ENCODE measurements around the gene DCPS.
A peak's percentile ranks its signal among the peaks of the same experiment; 100 is the strongest.

Gene DCPS

DNA sequence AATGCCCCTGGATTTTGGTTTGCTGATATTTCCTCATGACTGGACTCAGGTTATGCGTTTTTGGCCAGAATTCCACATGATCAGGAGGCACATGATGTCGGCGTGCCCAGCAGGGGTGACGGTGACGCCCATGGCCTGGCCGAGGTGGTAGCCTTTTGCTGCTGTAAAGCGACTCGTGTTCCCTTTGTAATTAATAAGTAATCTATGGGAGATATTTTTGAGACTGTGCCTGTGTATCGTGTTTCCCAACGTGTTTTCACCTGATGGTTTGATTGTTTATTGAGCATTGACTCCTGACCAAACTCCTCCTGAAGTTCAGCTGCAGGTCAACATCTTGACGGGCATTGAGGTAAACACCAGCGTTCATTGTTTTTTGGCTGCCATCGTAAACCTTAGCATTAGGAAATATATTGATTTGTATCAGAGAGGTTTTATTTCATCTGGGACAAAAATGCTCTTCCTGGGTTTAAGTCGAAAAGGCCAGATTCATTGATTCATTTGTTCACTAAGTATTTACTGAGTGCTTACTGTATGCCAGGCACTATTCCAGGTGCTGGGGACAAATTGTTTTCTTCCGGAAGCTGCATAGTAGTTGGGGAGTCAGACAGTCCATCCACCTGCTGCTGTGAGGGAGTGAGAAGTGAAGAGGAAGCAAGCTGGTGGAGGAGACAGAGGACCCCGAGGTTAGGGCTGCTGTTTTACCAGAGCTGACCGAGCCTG lies 23.6 kb downstream of the DCPS start:
- FAIRE-seq: no peak
- no peak for DNase-seq (ENCODE audit: low spot score)

- FAIRE-seq (no peak), DNase-seq (ENCODE audit: low spot score) (no peak)
Measured at GRCh38 chr11:126328001-126328390, 24.1 kb downstream of the DCPS start.

DNA sequence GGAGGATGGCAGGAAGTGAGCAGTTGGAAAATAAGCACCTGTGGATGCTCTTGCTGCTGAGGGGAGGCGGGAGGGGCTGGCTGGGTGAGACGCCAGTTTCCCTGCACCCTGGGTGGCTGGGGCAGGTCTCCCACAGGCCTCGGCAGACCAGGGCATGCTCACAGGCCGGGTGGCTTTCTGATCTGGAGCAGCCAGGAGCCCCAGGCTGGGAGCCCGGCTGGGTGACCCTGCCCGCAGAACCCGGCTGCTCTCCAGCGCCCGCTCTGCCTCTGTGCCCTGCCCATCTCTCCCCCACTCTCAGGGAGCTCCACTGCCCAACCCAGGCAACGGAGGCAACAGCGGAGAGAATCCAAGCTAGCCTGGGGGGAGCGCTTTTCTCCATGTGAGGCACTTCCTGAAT lies 24.6 kb downstream of the DCPS start:
- DNase-seq (ENCODE audit: low spot score) (no peak), FAIRE-seq (no peak)

DNA sequence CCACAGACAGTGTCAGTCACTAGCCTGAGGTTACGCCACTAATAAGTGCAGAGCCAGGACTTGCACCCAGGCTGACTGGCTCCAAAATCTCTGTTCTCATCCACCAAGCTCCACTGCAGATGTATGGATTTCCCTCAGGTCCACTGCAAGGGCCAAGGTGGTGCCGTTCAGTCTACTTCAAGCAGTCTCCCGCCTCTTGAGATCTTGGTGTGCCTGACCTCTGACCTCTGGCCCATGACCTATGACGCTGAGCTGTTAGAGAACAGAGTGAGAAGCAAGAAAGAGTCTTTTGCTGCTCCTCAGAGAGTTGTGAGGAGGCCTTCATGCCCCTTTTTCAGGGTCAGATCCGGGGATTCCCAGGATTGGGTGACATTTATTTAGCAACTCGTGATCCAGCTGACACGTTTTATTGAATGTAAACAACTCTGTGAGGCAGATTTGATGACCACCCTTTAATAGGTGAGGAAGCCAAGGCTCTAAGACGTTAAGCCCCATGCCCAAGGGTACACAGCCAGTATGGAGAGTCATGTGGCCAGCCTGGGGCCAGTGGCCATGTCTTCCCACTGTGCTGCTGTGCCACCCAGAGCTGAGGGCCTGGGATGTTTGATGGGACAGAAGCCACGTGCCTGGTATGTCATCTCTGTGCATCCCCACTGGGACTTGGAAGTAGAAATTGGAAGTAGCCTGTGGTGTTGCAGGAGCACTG lies 25.2 kb downstream of the DCPS start:
- FAIRE-seq (no peak), DNase-seq (ENCODE audit: low spot score) (no peak)

DNA sequence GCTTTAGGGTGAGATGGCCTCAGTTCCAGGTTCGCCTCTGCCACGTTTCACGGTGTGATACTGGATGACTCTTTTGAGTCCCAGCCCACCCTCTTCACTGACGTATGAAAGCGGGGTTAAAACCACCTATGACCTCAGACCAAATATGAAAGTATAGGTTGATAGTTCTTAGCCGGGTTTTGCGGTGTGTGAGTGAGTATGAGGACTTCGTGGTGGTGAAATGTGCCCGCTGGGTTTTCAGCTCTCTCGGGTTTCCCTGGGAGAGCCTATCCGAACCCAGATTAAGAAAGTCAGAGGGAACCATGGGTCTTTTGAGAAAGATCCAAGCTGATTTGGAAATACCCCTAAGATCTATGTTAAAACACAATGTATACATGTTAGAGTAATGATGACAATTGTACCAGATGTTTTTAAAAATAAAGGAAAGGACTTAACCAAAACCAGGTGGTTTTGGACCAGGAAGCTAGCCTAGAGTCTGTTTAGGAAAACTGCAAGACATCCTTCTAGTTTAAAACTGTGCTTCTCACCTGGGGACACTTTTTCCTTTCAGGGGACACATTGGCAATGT lies 25.9 kb downstream of the DCPS start:
- DNase-seq (ENCODE audit: low spot score) (no peak), FAIRE-seq (no peak)

GRCh38 chr11:126331286-126331685 lies 27.4 kb downstream of the DCPS start:
- FAIRE-seq: no peak
- DNase-seq (ENCODE audit: low spot score): no peak

DNA sequence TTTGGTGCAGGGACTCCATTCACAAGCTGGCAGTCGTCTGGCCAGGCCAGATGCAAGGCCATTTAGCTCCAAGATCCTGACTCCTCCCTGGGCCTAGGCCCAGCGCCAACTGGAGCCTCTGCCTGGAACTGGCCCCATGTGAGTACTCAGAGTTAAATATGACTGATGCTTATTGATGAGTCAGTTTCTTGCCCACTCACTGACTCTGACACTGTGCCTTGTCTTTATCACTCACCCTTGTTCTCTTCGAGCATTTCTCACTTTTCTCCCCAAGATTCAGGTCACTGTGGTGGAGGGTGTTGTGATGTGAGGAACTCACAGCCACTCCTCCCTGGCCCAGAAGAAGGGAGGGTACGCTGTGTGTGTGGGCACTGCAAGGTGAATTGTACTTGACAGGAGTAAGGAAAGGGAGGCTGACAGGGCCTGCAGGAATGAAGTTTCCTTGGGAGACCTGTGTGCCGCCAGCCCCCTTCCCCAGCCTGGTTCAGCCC lies 28.4 kb downstream of the DCPS start:
- DNase-seq (ENCODE audit: low spot score) (peak; percentile 71), FAIRE-seq (peak; percentile 77)

GRCh38 chr11:126333142-126333541 lies 29.3 kb downstream of the DCPS start:
- DNase-seq (ENCODE audit: low spot score) (no peak), FAIRE-seq (no peak)

- FAIRE-seq (no peak), DNase-seq (ENCODE audit: low spot score) (peak; percentile 21)
Measured at GRCh38 chr11:126334659-126335462, 31.0 kb downstream of the DCPS start.

DNA sequence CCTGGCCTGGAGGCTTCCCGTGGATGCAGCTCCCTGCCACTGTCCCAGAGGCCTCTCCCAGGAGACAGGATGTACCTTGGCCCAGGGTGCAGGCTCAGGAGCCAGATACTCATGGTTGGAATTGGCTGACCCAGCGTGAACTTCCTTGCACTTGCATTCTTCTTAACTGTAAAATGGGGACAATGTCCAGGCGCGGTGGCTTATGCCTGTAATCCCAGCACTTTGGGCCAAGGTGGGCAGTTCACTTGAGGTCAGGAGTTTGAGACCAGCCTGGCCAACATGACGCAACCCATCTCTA lies 31.6 kb downstream of the DCPS start:
- no peak for FAIRE-seq

DNA sequence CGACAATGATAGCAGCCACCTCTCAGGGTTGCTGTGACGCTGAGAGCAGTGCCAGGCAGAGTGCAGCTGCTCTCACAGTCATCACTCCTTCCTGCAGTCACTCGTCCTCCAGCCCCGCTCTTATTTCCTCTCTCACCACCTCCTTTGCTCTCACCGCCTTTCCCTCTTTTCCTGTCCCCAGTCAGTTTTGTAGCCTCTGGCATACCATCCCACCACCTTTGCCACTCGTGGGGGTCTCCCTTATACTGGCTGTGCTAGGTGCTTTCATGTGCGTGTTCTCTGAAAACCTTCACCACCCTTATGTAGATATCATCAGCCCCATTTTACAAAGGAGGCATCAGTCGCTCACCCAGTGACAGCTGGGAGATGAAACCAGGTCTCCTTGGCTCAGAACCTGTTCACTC lies 32.3 kb downstream of the DCPS start:
- DNase-seq (ENCODE audit: low spot score) (no peak), FAIRE-seq (no peak)

More for the DNA sequence above, 31.6 kb downstream of the DCPS start:
- no peak for DNase-seq (ENCODE audit: low spot score)

GRCh38 chr11:126336671-126337101 lies 32.8 kb downstream of the DCPS start:
- FAIRE-seq: no peak

DNA sequence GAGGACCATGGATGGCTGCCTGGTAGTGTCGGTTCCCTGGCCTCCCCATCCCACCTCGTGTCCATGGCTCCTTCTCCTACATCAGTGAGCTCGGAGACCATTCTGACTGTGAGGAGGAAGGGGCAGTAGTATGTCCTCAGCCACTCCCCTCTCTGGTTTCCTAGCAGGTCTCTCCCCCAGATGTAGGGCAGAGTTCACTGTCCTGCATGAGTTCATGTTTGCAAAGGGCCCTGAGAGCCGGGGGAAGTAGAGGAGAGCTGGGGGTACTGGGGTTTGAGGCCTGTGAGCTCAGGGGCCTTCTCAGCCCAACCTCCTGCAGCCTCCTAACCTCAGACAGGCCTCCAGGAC lies 33.2 kb downstream of the DCPS start:
- no peak for DNase-seq (ENCODE audit: low spot score)
- FAIRE-seq: no peak

More at GRCh38 chr11:126336671-126337101, 32.8 kb downstream of the DCPS start:
- DNase-seq (ENCODE audit: low spot score): no peak

- DNase-seq (ENCODE audit: low spot score) (no peak), FAIRE-seq (no peak)
Measured at GRCh38 chr11:126337474-126338241, 33.8 kb downstream of the DCPS start.

DNA sequence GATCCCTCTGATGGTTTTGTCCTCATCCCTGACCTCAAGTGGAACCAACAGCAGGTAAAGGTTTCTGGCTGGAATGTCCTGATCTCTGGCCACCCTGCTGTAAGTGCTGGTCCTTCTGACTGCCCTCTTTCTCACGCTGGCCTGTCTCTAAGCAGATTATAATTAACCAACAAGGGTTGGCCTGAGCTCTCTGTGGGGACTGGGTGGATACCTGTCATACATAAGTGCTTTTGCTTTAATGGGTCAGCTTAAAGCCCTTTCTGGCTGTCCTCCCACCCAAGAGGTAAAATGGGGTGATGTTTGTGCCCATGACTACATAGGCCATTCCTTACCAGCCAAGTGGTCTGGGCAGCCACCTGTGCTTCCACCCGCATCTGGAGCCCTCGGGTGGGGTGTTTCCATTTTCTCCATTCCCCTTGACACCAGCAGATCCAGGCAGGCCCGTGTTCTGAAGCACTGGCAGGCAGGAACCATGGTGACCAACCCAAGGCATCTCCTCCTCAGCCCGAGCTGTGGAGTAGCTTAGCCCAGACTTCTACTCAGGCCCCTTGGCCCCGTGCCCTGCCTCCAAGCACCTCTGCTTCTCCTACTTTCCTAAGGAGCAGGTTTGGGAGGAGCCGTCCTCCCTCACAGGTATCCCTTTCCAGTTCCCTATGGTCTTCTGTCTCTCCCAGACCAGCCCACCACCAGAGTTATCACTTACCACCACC lies 34.6 kb downstream of the DCPS start:
- no peak for FAIRE-seq
- DNase-seq (ENCODE audit: low spot score): no peak

- FAIRE-seq (no peak), DNase-seq (ENCODE audit: low spot score) (no peak)
Measured at GRCh38 chr11:126339073-126339862, 35.4 kb downstream of the DCPS start.

GRCh38 chr11:126339863-126340434 lies 36.1 kb downstream of the DCPS start:
- no peak for FAIRE-seq
- no peak for DNase-seq (ENCODE audit: low spot score)

- FAIRE-seq: no peak
- no peak for DNase-seq (ENCODE audit: low spot score)
Measured at GRCh38 chr11:126340960-126341606, 37.2 kb downstream of the DCPS start.

DNA sequence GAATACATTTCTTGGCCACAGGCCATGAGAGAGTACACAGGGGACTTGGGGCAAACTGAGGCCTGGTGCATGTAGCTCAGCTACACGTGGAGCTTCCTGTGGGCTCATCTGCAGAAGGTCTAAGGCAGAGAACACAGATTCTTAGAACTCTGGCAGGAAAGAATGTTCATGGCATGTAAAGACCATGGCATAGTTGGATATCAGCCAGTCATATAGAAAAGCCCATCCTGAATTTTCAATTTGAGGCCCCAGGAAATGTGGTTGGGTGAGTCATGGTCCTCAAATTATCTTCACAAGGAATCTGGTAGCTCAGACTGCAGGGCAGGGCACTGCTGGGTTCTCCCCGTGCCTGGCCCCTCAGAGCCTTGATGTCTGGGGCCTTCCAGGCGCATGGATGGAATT lies 37.9 kb downstream of the DCPS start:
- DNase-seq (ENCODE audit: low spot score) (peak; percentile 69), FAIRE-seq (peak; percentile 10)

Data from RCC 7860 (cell line).